Astrocyte of the cerebellum (primary cell): ENCODE data around the gene KYAT1.

ENCODE experiments used
- DNase-seq: peaks from one replicate; pipeline ENCODE4 v3.0.0-alpha.2; 2011; ENCODE audit warnings: low read depth
- H3K4me3 ChIP-seq: 2 replicates; pipeline ENCODE4 v1.5.1; 2011; ENCODE audit warnings: mild to moderate bottlenecking, low read depth, low read length, moderate library complexity
- in situ Hi-C: cut with HindIII; loops from 2 replicates; pipeline ENCODE4 v1.10.0; 2017; ENCODE audit warnings: low sequenced_read_pairs
- TF ChIP-seq, protein P1 (sequence below): IDR thresholded peaks from 2 replicates; pipeline ENCODE4 v1.5.1; 2012; ENCODE audit warnings: low read length, low read depth, moderate library complexity, mild to moderate bottlenecking; ENCODE audit errors: missing control alignments

The KYAT1 gene

DNA sequence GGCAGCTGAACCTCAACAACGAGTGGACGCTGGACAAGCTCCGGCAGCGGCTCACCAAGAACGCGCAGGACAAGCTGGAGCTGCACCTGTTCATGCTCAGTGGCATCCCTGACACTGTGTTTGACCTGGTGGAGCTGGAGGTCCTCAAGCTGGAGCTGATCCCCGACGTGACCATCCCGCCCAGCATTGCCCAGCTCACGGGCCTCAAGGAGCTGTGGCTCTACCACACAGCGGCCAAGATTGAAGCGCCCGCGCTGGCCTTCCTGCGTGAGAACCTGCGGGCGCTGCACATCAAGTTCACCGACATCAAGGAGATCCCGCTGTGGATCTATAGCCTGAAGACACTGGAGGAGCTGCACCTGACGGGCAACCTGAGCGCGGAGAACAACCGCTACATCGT, 26.6 kb upstream of the KYAT1 start:
- in situ Hi-C loops = no loop called here
- TF ChIP-seq, protein P1, sequence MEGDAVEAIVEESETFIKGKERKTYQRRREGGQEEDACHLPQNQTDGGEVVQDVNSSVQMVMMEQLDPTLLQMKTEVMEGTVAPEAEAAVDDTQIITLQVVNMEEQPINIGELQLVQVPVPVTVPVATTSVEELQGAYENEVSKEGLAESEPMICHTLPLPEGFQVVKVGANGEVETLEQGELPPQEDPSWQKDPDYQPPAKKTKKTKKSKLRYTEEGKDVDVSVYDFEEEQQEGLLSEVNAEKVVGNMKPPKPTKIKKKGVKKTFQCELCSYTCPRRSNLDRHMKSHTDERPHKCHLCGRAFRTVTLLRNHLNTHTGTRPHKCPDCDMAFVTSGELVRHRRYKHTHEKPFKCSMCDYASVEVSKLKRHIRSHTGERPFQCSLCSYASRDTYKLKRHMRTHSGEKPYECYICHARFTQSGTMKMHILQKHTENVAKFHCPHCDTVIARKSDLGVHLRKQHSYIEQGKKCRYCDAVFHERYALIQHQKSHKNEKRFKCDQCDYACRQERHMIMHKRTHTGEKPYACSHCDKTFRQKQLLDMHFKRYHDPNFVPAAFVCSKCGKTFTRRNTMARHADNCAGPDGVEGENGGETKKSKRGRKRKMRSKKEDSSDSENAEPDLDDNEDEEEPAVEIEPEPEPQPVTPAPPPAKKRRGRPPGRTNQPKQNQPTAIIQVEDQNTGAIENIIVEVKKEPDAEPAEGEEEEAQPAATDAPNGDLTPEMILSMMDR = no peak
- no peak overlapping the region for H3K4me3 ChIP-seq
- DNase-seq = no peak

DNA sequence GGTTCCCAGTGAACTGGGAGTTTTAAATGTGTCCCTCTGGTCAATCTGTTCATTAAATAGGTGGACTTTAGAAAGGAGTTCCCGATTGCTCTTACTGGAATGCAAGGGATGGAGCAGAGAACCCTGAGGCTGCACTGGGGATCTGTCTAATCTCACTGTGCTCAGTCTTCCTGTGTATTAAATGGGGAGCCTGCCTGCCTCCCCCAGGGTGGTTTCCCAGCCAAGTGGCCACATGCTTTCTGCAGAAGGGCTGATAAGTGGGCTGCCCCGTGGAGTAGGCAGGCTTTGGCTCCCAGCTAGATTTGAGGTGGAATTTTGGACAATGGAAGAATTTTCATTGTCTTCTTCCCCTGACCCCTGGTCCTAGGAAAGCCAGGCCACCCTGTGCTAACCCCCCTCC, 25.0 kb upstream of the KYAT1 start:
- in situ Hi-C loops = no loop called here
- no peak overlapping the region for H3K4me3 ChIP-seq
- DNase-seq = no peak
- TF ChIP-seq, protein P1 = no peak

DNA sequence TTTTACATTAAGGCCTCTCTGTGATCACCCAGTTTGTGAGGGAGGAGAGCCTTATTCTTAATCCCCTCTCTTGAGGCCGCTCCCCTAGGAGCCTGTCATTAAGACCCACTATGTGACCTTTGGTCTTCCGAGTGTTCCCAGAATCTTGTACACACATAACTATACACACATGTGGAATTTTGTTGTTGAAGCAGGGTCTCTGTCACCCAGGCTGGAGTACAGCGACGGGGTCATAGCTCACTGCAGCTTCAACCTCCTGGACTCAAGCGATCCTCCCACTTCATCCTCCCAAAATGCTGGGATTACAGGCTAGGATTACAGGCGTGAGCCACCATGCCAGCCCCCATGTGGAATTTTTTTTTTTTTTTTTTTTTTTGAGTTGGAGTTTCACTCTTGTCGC, 24.2 kb upstream of the KYAT1 start:
- no peak overlapping the region for H3K4me3 ChIP-seq
- in situ Hi-C loops = no loop called here
- TF ChIP-seq, protein P1 = no peak
- DNase-seq = no peak

DNA sequence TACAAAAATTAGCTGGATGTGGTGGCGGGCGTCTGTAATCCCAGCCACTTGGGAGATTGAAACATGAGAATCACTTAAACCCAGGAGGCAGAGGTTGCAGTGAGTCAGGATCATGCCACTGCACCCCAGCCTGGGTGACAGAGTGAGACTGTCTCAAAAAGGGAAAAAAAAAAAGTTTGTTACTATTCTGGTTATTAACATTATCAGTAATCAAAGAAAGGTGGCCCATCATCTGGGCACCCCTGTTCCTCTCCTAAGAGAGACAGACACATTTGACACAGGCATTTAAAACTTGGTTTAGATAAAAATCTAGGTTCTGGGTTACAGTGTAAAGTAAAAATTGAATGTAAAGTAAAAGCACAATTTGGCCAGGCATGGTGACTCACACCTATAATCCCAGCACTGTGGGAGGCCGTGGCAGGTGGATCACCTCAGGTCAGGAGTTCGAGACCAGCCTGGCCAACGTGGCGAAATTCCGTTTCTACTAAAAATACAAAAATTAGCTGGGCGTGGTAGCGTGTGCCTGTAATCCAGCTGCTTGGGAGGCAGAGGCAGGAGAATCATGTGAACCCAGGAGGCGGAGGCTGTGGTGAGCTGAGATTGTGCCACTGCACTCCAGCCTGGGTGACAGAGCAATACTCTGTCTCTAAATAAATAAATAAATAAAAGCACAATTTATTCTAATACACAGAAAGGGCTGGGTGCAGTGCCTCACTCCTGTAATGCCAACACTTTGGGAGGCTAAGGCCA, 22.3 kb upstream of the KYAT1 start:
- DNase-seq = no peak
- TF ChIP-seq, protein P1 = no peak
- no peak overlapping the region for H3K4me3 ChIP-seq
- in situ Hi-C loops = no loop called here

DNA sequence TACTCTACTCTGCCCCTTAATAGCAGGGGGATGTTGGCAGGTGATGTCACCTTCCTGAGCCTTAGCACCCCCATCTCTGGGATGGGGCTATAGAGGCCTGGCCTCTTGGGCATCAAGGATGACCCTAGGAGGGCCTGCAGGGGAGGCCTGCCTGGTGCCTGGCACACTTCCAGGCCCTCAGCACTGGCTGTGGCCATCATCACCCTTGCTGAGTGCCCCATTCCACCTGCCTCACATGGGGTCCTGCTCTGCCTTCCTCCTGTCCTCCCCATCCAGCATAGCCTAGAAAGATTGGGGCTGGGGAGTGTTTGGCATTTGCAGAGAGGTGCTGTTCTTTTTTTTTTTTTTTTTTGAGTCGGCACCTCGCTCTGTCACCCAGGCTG, 21.3 kb upstream of the KYAT1 start:
- in situ Hi-C loops = no loop called here
- no peak for DNase-seq
- H3K4me3 ChIP-seq = no peak overlapping the region
- TF ChIP-seq, protein P1 = no peak

DNA sequence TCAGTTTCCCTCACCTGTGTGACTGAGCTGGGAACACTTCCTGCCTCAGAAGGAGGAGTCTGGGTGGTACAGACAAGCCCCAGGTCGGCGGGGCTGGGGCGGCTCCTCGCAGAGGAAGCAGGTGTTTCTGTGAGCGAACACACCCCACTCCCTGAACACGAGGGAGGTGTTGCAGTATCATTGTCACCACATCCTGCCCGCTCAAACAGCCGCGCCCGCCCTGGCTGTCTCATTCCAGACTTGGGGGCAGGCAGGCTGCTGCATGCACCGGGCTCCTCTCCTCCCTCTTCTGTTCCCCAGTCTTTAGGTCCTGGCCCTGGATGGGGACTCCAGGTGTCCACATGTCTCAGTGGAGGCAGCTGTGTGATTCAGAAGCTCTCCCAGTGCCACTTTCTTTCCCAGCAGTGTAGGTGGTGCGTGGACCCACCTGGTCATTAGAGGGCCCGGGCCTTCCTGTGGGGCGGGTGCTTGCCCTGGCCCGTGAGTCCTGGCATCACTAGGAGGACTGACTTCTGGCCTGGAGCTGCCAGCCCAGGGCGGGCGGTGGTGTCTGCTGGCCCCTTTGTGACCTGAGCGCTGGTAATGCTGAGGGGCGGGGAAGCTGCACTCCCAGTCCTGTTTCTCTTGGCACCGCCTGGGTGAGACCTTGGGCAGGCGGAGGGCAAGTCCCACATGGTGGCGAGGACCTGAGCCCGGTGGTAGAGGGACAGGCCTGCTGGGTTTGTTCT, 20.8 kb upstream of the KYAT1 start:
- no peak overlapping the region for H3K4me3 ChIP-seq
- TF ChIP-seq, protein P1 = no peak
- in situ Hi-C loops = no loop called here
- DNase-seq = no peak
